Measurements from ENCODE around the gene CLPTM1L. TPM values are rescaled to one million over a fixed set of nuclear protein-coding genes. Genes with fewer than 3 reads are reported as not detected.
A peak's percentile ranks its signal among the peaks of the same experiment; 100 is the strongest.
"Not testable (repeated sequence)": the region's sequence is repeated elsewhere in the genome, so short reads cannot be mapped to it uniquely, and the experiment has no call there.

CLPTM1L gene
- total RNA-seq, 2 experiments from 2014 or later = 122 to 123 TPM

DNA sequence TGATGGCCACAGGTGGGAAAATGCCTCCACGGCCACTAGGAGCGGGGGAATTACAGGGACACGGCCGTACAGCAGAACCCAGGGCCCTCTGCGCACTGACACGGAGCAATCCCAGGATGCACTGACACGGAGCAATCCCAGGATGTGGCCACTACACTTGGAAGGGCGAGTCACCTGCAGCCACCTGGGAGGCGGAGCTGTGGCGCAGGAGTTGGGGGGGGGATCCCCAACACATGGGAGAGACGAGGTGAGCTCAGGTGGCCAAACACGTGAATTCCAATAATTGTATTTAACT is 6.8 kb downstream of the CLPTM1L start:
- peaks cover 29% of the 10 kb centered on the region for H3K4me1 Mint-ChIP-seq
- no peak for DNase-seq
- no peak overlapping the region for H3K4me3 Mint-ChIP-seq
- ChIA-PET CTCF (no interaction called here), POLR2A (no interaction called here)
- H3K27me3 Mint-ChIP-seq = no peaks in the 10 kb centered on the region
- no peak overlapping the region for H3K27ac Mint-ChIP-seq
- no peaks in the 10 kb centered on the region for H3K9me3 Mint-ChIP-seq
- H3K36me3 Mint-ChIP-seq (ENCODE audit: low read depth) = peaks cover 48% of the 10 kb centered on the region

DNA sequence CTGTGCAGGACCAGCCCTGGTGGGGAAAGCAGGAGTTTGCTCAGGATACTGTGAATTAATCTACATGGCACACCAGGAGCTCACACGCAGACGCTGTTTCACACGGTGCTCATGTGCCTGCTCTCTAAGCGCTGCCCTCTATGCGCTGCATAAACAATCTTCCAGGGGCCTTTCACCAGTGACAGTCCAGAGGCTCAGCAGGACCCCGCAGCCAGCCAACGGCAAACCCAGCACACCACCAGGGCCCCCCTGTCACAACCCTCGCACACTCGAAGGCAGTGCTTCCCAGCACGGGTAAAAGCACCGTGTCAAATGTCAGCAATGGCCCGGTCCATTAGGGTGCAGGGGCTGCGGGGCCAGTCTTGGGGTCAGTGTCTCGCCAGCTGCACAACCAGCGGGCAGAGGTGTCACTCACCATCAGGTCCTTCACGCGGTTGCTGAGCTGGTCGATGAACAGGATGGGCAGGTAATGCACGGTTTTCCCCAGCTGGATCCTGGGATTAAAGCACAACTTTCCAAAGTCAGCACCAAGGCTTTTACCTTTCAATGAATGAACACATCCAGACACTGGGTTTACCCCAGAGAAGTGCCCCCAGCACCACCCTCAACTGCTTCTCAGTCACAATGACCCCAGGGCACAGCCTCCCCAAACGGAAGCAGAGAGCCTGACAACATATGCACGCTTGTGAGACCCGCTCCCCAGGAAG is 7.3 kb downstream of the CLPTM1L start:
- DNase-seq = no peak
- Mint-ChIP-seq H3K36me3 (ENCODE audit: low read depth) (peaks cover 46% of the 10 kb centered on the region), H3K9me3 (no peaks in the 10 kb centered on the region), H3K4me1 (peaks cover 27% of the 10 kb centered on the region), H3K27me3 (no peaks in the 10 kb centered on the region), H3K4me3 (no peak overlapping the region), H3K27ac (no peak overlapping the region)
- ChIA-PET CTCF (interaction anchor here (0.6 kb wide), 1 partner anchor 10 kb away, joined by 4 read pairs; no protein-coding TSS in a partner anchor), POLR2A (no interaction called here)

- H3K36me3 Mint-ChIP-seq (ENCODE audit: low read depth) = peaks cover 42% of the 10 kb centered on the region
- H3K4me3 Mint-ChIP-seq = no peak overlapping the region
- peak overlapping the region; percentile 80 for H3K27ac Mint-ChIP-seq
- CTCF ChIA-PET = interaction anchor here (0.6 kb wide), 1 partner anchor 10 kb away, joined by 4 read pairs; no protein-coding TSS in a partner anchor
- DNase-seq = no peak
- H3K9me3 Mint-ChIP-seq = no peaks in the 10 kb centered on the region
- POLR2A ChIA-PET = interaction anchor here (0.8 kb wide), 1 partner anchor 10 kb away, joined by 3 read pairs; no protein-coding TSS in a partner anchor
- no peaks in the 10 kb centered on the region for H3K27me3 Mint-ChIP-seq
- H3K4me1 Mint-ChIP-seq = peaks cover 27% of the 10 kb centered on the region
These were observed 8.0 kb downstream of the CLPTM1L start for GRCh38 chr5:1336749-1337488.

DNA sequence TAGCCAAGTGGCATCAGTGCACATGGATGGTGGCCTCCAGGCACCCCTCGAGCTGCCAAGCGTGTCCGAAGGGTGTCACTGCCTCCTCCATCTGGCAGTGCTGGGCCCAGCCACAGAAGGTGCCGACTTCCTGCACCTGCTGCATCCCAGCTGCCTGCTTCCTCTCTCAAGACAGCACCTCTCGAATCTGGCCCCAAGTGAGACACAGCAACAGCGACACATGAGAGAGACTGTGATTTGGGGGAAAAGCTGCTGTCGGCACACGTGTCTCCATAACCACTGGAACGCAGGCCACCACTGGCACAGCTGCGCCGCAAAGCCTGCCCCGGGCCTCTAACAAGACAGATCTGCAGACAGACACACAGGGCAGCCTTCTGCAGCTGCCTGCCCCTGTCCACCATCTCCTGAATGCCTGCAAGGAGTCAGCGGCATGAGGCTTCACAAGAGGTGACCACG is 8.8 kb downstream of the CLPTM1L start:
- no peaks in the 10 kb centered on the region for H3K9me3 Mint-ChIP-seq
- no peak overlapping the region for H3K4me3 Mint-ChIP-seq
- peaks cover 24% of the 10 kb centered on the region for H3K4me1 Mint-ChIP-seq
- ChIA-PET POLR2A (interaction anchor here (0.8 kb wide), 1 partner anchor 9 kb away, joined by 3 read pairs; no protein-coding TSS in a partner anchor), CTCF (no interaction called here)
- H3K27ac Mint-ChIP-seq = peak overlapping the region; percentile 80
- peak; percentile 29 for DNase-seq
- H3K36me3 Mint-ChIP-seq (ENCODE audit: low read depth) = peaks cover 39% of the 10 kb centered on the region
- no peaks in the 10 kb centered on the region for H3K27me3 Mint-ChIP-seq

DNA sequence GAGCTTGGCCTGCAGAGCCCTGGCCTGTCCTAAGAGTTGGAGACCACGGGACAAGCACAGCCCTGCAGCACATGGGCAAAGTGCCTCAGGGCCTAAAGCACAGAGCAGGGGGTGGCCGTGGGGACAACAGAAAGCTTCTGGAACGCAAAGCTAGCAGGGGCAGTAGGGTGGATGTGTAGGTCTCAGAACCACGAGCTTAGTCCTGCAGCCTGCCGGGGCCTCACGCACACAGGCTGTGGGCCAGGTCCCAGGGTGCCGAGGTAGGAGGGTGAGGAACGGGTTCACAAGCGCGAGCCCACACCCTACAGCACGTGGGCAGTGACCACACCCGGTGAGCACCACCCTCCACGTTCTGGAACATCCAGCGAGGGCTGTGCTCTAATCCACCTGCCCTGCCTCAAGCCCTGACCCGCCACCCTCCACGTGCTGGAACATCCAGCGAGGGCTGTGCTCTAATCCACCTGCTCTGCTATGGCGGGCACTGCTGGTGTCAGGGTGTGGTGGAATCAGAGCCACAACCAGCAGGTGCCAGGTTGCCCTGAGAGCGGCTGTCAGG is 9.3 kb downstream of the CLPTM1L start:
- peaks cover 22% of the 10 kb centered on the region for H3K4me1 Mint-ChIP-seq
- CTCF ChIA-PET = no interaction called here

GRCh38 chr5:1334831-1335539 is 9.9 kb downstream of the CLPTM1L start:
- no peak overlapping the region for H3K4me3 Mint-ChIP-seq
- DNase-seq = no peak
- CTCF ChIA-PET = no interaction called here
- H3K27ac Mint-ChIP-seq = no peak overlapping the region
- H3K9me3 Mint-ChIP-seq = no peaks in the 10 kb centered on the region
- POLR2A ChIA-PET = no interaction called here
- peaks cover 20% of the 10 kb centered on the region for H3K4me1 Mint-ChIP-seq
- peaks cover 32% of the 10 kb centered on the region for H3K36me3 Mint-ChIP-seq (ENCODE audit: low read depth)
- H3K27me3 Mint-ChIP-seq = no peaks in the 10 kb centered on the region

More for the DNA sequence above, 9.3 kb downstream of the CLPTM1L start:
- Mint-ChIP-seq H3K9me3 (no peaks in the 10 kb centered on the region), H3K27me3 (no peaks in the 10 kb centered on the region), H3K4me3 (no peak overlapping the region), H3K36me3 (ENCODE audit: low read depth) (peaks cover 37% of the 10 kb centered on the region), H3K27ac (peak overlapping the region; percentile 80)
- DNase-seq = no peak
- POLR2A ChIA-PET = no interaction called here

GRCh38 chr5:1333986-1334385 is 10.9 kb downstream of the CLPTM1L start:
- Mint-ChIP-seq H3K9me3 (no peaks in the 10 kb centered on the region), H3K27me3 (no peaks in the 10 kb centered on the region), H3K27ac (no peak overlapping the region), H3K4me3 (no peak overlapping the region), H3K4me1 (peaks cover 20% of the 10 kb centered on the region), H3K36me3 (ENCODE audit: low read depth) (peaks cover 32% of the 10 kb centered on the region)
- DNase-seq = no peak
- POLR2A ChIA-PET = no interaction called here
- CTCF ChIA-PET = no interaction called here

DNA sequence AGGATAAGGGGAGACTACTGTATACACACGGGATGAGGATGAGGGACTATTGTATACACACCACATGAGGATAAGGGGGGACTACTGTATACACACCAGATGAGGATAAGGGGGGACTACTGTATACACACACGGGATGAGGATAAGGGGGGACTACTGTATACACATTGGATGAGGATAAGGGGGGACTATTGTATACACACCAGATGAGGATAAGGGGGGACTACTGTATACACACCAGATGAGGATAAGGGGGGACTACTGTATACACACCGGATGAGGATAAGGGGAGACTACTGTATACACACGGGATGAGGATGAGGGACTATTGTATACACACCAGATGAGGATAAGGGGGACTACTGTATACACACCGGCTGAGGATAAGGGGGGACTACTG is 11.6 kb downstream of the CLPTM1L start:
- CTCF ChIA-PET, POLR2A ChIA-PET, H3K9me3 Mint-ChIP-seq, H3K4me3 Mint-ChIP-seq, DNase-seq, H3K27ac Mint-ChIP-seq, H3K27me3 Mint-ChIP-seq: not testable (repeated sequence)
- H3K4me1 Mint-ChIP-seq = peaks cover 20% of the 10 kb centered on the region
- H3K36me3 Mint-ChIP-seq (ENCODE audit: low read depth) = peaks cover 30% of the 10 kb centered on the region

- ChIA-PET POLR2A (no interaction called here), CTCF (interaction anchor here (0.9 kb wide), 1 partner anchor 38 kb away, joined by 3 read pairs; the partner anchor contains the start of gene TERT)
- Mint-ChIP-seq H3K27me3 (no peaks in the 10 kb centered on the region), H3K27ac (no peak overlapping the region), H3K4me1 (peaks cover 18% of the 10 kb centered on the region), H3K9me3 (no peaks in the 10 kb centered on the region), H3K36me3 (ENCODE audit: low read depth) (peaks cover 25% of the 10 kb centered on the region), H3K4me3 (no peak overlapping the region)
- no peak for DNase-seq
These were observed 12.4 kb downstream of the CLPTM1L start for GRCh38 chr5:1332461-1333001.

DNA sequence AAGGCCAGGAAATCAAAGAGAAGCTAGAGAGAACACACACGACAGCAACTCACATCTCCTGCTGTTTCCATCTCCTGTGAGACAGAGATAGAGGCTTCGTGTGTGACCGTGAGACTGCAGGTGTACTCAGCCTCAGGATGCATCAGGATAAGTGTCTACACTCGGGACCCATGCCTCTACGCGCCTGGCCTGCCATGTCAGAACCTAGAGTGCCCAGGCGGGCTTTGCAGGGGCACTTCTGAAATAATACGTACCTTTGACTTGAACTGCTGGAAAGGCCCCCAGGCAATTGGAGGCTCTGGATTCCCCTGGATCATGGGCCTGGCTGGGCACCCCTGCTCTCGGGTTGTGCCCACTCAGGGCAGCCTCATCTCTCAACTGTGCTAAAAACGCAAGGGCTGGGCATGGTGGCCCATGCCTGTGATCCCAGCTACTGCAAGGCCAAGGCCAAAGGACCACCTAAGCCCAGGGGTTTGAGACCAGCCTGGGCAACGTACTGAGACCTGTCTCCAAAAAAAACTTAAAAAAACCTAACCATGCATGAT is 13.0 kb downstream of the CLPTM1L start:
- Mint-ChIP-seq H3K4me3 (no peak overlapping the region), H3K27me3 (no peaks in the 10 kb centered on the region), H3K27ac (no peak overlapping the region), H3K36me3 (ENCODE audit: low read depth) (peaks cover 23% of the 10 kb centered on the region), H3K9me3 (no peaks in the 10 kb centered on the region), H3K4me1 (peaks cover 12% of the 10 kb centered on the region)
- CTCF ChIA-PET = interaction anchor here (0.9 kb wide), 1 partner anchor 37 kb away, joined by 3 read pairs; the partner anchor contains the start of gene TERT
- POLR2A ChIA-PET = no interaction called here
- DNase-seq = no peak

DNA sequence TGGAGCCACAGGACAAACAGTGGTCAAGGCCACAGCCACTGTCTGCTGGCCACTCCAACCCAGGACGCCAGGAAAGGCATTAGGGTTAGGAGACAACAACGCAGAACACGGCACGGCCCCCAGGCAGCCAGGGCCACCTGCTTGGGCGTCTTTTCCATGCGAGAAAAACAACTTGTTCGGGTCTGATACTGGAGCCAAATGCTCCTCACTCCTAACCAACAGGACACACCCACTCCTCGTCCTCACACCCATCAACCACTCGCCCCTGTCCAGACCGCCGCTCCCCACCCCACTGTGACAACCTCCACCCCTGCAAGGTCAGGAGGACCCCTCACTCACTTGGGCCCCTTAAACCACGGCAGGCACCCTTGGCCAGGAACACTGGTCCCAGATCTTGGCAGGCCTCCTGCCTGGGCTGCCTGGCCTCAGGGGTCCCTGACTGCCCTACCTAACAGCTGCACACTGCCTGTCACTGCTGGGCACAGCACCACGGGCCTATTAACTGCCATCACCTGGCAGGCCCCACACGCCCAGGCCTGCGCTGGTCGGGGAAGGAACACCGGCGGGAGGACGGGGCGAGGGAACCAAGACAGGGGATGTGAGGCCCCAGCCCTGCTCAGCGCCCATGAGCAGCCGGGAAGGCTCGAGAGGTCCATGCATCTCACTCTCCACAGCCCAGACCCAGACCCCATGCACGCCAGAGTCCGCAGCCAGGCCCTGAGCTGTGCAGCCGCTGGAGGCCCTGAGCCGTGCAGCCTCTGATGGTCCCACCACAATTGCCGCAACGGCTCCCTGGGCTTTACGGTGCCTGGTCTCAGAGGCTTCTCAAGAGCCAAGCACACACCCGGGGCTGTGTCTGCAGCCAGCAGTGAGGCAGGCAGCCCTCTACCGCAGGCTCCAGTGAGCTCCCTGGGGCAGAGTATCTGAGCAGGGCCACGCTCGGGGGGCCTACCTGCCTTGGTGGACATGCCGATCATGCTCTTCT is 13.8 kb downstream of the CLPTM1L start:
- ChIA-PET POLR2A (no interaction called here), CTCF (interaction anchor here (0.9 kb wide), 2 partner anchors 18 to 37 kb away, joined by 3 read pairs; partner anchors contain the start of gene TERT)
- H3K9me3 Mint-ChIP-seq = no peaks in the 10 kb centered on the region
- peaks cover 24% of the 10 kb centered on the region for H3K36me3 Mint-ChIP-seq (ENCODE audit: low read depth)
- no peaks in the 10 kb centered on the region for H3K27me3 Mint-ChIP-seq
- no peak for DNase-seq
- H3K4me1 Mint-ChIP-seq = peaks cover 5% of the 10 kb centered on the region
- H3K27ac Mint-ChIP-seq = no peak overlapping the region
- H3K4me3 Mint-ChIP-seq = no peak overlapping the region
